ENCODE measurements around the gene NAP1L5. TPM values are rescaled to one million over a fixed set of nuclear protein-coding genes. Genes with fewer than 3 reads are reported as not detected.

Gene NAP1L5
- total RNA-seq, 1 experiment from 2014 or later, result 1.8 TPM

DNA sequence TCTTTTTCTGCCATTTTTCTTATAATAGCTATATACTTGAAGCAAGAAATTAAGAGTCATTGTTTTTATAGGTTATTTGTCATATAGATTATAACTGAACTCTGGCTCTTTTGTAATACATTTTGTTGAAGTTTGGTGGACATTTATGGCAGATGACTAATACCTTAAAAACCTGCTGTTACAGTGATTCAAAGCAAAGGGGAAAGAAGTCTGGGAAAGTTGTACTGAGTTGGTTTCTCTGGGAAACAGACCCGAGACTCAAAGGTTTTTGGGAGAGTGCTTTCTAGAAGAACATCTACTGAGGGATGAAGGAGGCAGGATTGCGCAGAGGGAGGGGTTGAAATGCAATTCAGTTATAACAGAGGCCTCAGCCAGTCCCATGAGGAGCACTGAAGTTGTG lies 35.9 kb downstream of the NAP1L5 start:
- Histone ChIP-seq H2AFZ (ENCODE audit: low read depth, low read length, poor library complexity, severe bottlenecking) (no peak overlapping the region), H3K9me2 (ENCODE audit: insufficient read depth) (no peaks in the 10 kb centered on the region), H3K9ac (ENCODE audit: low read length) (no peak overlapping the region), H3K36me3 (ENCODE audit: control insufficient read depth in 1 of 2, insufficient read depth in 2 of 2, low read length in 2 of 2) (no peaks in the 10 kb centered on the region), H3K4me3 (replicated peaks in 1 of 2; ENCODE audit: low read depth in 1 of 2, low read length in 2 of 2) (no peak overlapping the region), H3K9me3 (ENCODE audit: control insufficient read depth in 1 of 2, insufficient read depth in 1 of 2, low read depth in 1 of 2, low read length in 2 of 2) (no peaks in the 10 kb centered on the region), H3K27ac (ENCODE audit: low read depth, low read length) (no peak overlapping the region), H3K4me1 (ENCODE audit: control insufficient read depth in 1 of 2, insufficient read depth in 2 of 2, low read length in 2 of 2) (peaks cover 0 to 23% of the 10 kb centered on the region in 2 experiments; a peak in 3 of 4 replicates), H3K79me2 (ENCODE audit: insufficient read depth, low read length) (no peaks in the 10 kb centered on the region), H3K4me2 (ENCODE audit: low read length) (no peak overlapping the region), H3K27me3 (ENCODE audit: insufficient read depth, low read length) (no peaks in the 10 kb centered on the region), H4K20me1 (ENCODE audit: insufficient read depth) (no peaks in the 10 kb centered on the region)
- intact Hi-C loops (cut with micrococcal nuclease), result no loop called here
- DNase-seq (ENCODE audit: low read depth, low spot score), result no peak
- TF ChIP-seq TCF7L2 (IDR thresholded peaks at IDR 0.05; ENCODE audit: borderline replicate concordance, extremely low read depth, insufficient read depth, insufficient read length) (no peak), JUND (IDR thresholded peaks at IDR 0.05) (no peak), ELF1 (IDR thresholded peaks at IDR 0.05; ENCODE audit: borderline replicate concordance, low read depth) (no peak), RAD21 (IDR thresholded peaks at IDR 0.05; ENCODE audit: low read depth) (no peak), REST (IDR thresholded peaks at IDR 0.05; ENCODE audit: low read depth) (no peak), EZH2 (IDR thresholded peaks at IDR 0.05) (no peak)
- RAD21 ChIA-PET (ENCODE audit: low non-redundant PET in 1 of 2, low total read pairs in 2 of 2, uncharacterized antibody in 2 of 2, unreplicated experiment in 2 of 2), result no interaction called here
- no peak for ATAC-seq
- CTCF ChIA-PET, result interaction anchor here (1.6 kb wide), 2 partner anchors 11 to 122 kb away, joined by 7 to 9 read pairs; no protein-coding TSS in a partner anchor
- POLR2A ChIA-PET, result no interaction called here
- no TSS peak for BruUV-seq (replicated peaks)

Data from HCT116 (cell line).